ENCODE data around the gene POLR2E. TPM values are rescaled to one million over a fixed set of nuclear protein-coding genes. Genes with fewer than 3 reads are reported as not detected.

POLR2E gene
- total RNA-seq, 4 donors from 2014 or later: 84.1 to 142 (median 111) TPM

- Histone ChIP-seq H3K9me3 (no peaks in the 10 kb centered on the region), H3K27ac (no peak overlapping the region), H3K27me3 (no peaks in the 10 kb centered on the region), H3K36me3 (peaks cover 23% of the 10 kb centered on the region), H3K4me3 (peak overlapping the region; percentile 54), H3K4me1 (peaks cover 60% of the 10 kb centered on the region)
- TF ChIP-seq POLR2AphosphoS5 (IDR thresholded peaks at IDR 0.05) (no peak), EP300 (IDR thresholded peaks at IDR 0.05) (no peak), POLR2A (IDR thresholded peaks at IDR 0.05) (no peak)
- TF ChIP-seq, protein P1, sequence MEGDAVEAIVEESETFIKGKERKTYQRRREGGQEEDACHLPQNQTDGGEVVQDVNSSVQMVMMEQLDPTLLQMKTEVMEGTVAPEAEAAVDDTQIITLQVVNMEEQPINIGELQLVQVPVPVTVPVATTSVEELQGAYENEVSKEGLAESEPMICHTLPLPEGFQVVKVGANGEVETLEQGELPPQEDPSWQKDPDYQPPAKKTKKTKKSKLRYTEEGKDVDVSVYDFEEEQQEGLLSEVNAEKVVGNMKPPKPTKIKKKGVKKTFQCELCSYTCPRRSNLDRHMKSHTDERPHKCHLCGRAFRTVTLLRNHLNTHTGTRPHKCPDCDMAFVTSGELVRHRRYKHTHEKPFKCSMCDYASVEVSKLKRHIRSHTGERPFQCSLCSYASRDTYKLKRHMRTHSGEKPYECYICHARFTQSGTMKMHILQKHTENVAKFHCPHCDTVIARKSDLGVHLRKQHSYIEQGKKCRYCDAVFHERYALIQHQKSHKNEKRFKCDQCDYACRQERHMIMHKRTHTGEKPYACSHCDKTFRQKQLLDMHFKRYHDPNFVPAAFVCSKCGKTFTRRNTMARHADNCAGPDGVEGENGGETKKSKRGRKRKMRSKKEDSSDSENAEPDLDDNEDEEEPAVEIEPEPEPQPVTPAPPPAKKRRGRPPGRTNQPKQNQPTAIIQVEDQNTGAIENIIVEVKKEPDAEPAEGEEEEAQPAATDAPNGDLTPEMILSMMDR (IDR thresholded peaks at IDR 0.05): no peak
- no peak for DNase-seq (ENCODE audit: low spot score in 2 of 2)
- WGBS: 65% methylated on average over 22 of the region's 22 CpGs
Observed at GRCh38 chr19:1038978-1039645, 56.1 kb downstream of the POLR2E start.

DNA sequence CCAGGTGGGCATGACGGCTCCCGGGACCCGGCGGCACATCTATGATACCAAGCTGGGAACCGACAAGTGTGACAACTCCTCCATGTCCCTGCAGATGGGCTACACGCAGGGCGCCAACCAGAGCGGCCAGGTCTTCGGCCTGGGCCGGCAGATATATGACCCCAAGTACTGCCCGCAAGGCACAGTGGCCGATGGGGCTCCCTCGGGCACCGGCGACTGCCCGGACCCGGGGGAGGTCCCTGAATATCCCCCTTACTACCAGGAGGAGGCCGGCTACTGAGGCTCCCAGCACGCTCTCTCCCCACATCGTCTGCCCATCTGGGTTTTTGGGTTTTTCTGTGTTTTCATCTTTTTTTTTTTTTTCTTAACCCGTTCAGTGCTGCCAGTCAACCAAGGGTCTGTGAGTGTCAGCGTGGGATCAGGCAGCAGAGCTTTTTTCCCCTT lies 57.5 kb downstream of the POLR2E start:
- H3K4me3 ChIP-seq: no peak overlapping the region
- H3K27me3 ChIP-seq: no peaks in the 10 kb centered on the region
- no peaks in the 10 kb centered on the region for H3K9me3 ChIP-seq
- peaks cover 52% of the 10 kb centered on the region for H3K4me1 ChIP-seq
- peaks cover 30% of the 10 kb centered on the region for H3K36me3 ChIP-seq
- peak overlapping the region; percentile 59 for H3K27ac ChIP-seq
- no peak for DNase-seq (ENCODE audit: low spot score in 2 of 2)
- 69% methylated on average over 18 of the region's 22 CpGs for WGBS
- TF ChIP-seq EP300 (IDR thresholded peaks at IDR 0.05): no peak
- TF ChIP-seq, protein P1 (IDR thresholded peaks at IDR 0.05): no peak
- TF ChIP-seq POLR2AphosphoS5 (IDR thresholded peaks at IDR 0.05): no peak
- no peak for TF ChIP-seq POLR2A (IDR thresholded peaks at IDR 0.05)

Other genes with a start within 250 kb of the POLR2E start
- under 1 TPM in 1 of 4 donors, not detected in 3; 0.79 TPM for gene ELANE, start 243.1 kb downstream of the POLR2E start, total RNA-seq
- 100 to 1,000 TPM; 195 to 332 (median 294) TPM for gene CFD, start 235.7 kb downstream of the POLR2E start, total RNA-seq
- gene MED16, start 202.2 kb downstream of the POLR2E start, total RNA-seq: 10 to 100 TPM; 45.1 to 63.9 (median 57.0) TPM
- not detected for gene RNU6-9, start 201.9 kb downstream of the POLR2E start, total RNA-seq
- 10 to 100 TPM; 41.3 to 58.3 (median 51.2) TPM for gene R3HDM4, start 182.2 kb downstream of the POLR2E start, total RNA-seq
- gene KISS1R, start 178.0 kb downstream of the POLR2E start, total RNA-seq: under 1 TPM in 1 of 4 donors, not detected in 3; 0.29 TPM
- gene ARID3A, start 169.3 kb downstream of the POLR2E start, total RNA-seq: 1 to 10 TPM; 4.7 to 7.5 (median 6.1) TPM
- 10 to 100 TPM; 25.0 to 52.6 (median 42.2) TPM for gene WDR18, start 111.0 kb downstream of the POLR2E start, total RNA-seq
- 1 to 10 TPM in 1 of 4 donors, under 1 TPM in 1, not detected in 2; 0.13 to 1.1 TPM for gene GRIN3B, start 95.0 kb downstream of the POLR2E start, total RNA-seq
- 100 to 1,000 TPM; 165 to 349 (median 243) TPM for gene TMEM259, start 74.3 kb downstream of the POLR2E start, total RNA-seq
- gene RNU6-2, start 73.9 kb downstream of the POLR2E start, total RNA-seq: not detected
- 10 to 100 TPM; 44.0 to 75.1 (median 68.4) TPM for gene CNN2, start 68.8 kb downstream of the POLR2E start, total RNA-seq
- gene ABCA7, start 55.3 kb downstream of the POLR2E start, total RNA-seq: 10 to 100 TPM; 29.8 to 97.6 (median 47.5) TPM
- 10 to 100 TPM; 11.5 to 13.4 (median 12.6) TPM for gene ARHGAP45, start 28.2 kb downstream of the POLR2E start, total RNA-seq
- gene GPX4, start 8.6 kb upstream of the POLR2E start, total RNA-seq: 100 to 1,000 TPM; 267 to 359 (median 344) TPM
- 10 to 100 TPM; 36.7 to 58.9 (median 45.5) TPM for gene SBNO2, start 78.9 kb upstream of the POLR2E start, total RNA-seq
- 10 to 100 TPM; 62.5 to 76.9 (median 66.4) TPM for gene STK11, start 110.4 kb upstream of the POLR2E start, total RNA-seq
- 1 to 10 TPM; 2.9 to 8.6 (median 5.1) TPM for gene CBARP, start 142.6 kb upstream of the POLR2E start, total RNA-seq
- gene ATP5F1D, start 146.4 kb upstream of the POLR2E start, total RNA-seq: 100 to 1,000 TPM; 102 to 205 (median 137) TPM
- 100 to 1,000 TPM in 2 of 4 donors, 10 to 100 TPM in 2; 89.0 to 153 (median 105) TPM for gene MIDN, start 153.2 kb upstream of the POLR2E start, total RNA-seq
- gene CIRBP, start 174.0 kb upstream of the POLR2E start, total RNA-seq: 100 to 1,000 TPM; 338 to 672 (median 451) TPM
- gene FAM174C, start 180.2 kb upstream of the POLR2E start, total RNA-seq: 10 to 100 TPM; 44.3 to 72.5 (median 58.2) TPM
- not detected for gene EFNA2, start 190.5 kb upstream of the POLR2E start, total RNA-seq